ENCODE measurements around the gene GRAMD1B. TPM values are rescaled to one million over a fixed set of nuclear protein-coding genes. Genes with fewer than 3 reads are reported as not detected.
A peak's percentile ranks its signal among the peaks of the same experiment; 100 is the strongest.

The GRAMD1B gene
- total RNA-seq, 4 donors from 2014 or later: 0.08 to 0.64 (median 0.42) TPM

DNA sequence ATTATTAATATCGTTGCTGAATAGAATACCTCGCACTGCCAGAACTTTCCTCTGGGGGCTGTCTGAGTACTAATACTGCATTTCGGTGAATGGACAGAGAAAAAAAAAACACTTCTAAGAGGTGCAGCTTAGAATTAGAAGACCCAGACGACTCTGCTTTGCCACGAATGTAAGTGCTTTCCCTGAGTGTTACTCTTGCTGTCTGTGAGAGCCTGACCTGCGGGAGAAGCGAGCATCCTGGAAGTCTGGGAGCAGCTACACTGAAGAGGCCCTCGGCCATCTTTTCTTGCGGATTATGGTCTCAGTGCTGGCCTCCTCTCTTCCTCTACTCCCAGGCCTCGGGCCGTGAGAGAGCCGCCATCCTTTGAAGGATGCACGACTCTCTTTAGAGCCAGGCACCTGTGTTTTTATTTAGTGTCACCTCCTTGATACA lies 129.5 kb downstream of the GRAMD1B start:
- Histone ChIP-seq H3K9me3 (no peaks in the 10 kb centered on the region), H3K27me3 (no peaks in the 10 kb centered on the region), H3K27ac (peak overlapping the region; percentile 57), H3K4me1 (peaks cover 28% of the 10 kb centered on the region), H3K4me3 (peak overlapping the region; percentile 48), H3K36me3 (no peaks in the 10 kb centered on the region)
- DNase-seq (ENCODE audit: low spot score in 2 of 2): peak in 1 of 2 donors; percentile 43
- WGBS: 21% methylated on average over 13 of the region's 13 CpGs
- TF ChIP-seq POLR2A (IDR thresholded peaks at IDR 0.05) (no peak), EP300 (IDR thresholded peaks at IDR 0.05) (no peak), POLR2AphosphoS5 (IDR thresholded peaks at IDR 0.05) (no peak)
- TF ChIP-seq, protein P1, sequence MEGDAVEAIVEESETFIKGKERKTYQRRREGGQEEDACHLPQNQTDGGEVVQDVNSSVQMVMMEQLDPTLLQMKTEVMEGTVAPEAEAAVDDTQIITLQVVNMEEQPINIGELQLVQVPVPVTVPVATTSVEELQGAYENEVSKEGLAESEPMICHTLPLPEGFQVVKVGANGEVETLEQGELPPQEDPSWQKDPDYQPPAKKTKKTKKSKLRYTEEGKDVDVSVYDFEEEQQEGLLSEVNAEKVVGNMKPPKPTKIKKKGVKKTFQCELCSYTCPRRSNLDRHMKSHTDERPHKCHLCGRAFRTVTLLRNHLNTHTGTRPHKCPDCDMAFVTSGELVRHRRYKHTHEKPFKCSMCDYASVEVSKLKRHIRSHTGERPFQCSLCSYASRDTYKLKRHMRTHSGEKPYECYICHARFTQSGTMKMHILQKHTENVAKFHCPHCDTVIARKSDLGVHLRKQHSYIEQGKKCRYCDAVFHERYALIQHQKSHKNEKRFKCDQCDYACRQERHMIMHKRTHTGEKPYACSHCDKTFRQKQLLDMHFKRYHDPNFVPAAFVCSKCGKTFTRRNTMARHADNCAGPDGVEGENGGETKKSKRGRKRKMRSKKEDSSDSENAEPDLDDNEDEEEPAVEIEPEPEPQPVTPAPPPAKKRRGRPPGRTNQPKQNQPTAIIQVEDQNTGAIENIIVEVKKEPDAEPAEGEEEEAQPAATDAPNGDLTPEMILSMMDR (IDR thresholded peaks at IDR 0.05): no peak

DNA sequence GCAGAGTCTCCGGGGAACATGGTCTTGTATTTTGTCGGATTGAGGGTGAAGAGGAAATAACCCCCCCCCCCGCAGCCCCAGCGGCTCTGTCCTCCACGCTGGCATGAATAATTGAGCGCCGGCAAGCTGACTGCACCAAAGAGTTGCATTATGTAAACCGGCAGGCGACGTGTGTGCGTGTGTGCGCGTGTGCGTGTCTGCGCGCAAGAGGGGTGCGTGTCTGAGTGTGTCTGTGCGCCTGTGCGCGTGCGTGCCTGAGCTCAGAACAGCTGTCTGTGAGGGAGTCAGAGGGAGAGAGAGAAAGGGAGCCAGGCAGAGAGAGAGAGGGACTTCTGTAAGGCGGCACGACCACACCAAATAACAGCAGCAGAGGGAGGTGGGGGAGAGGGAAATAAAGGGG lies 129.9 kb downstream of the GRAMD1B start:
- peak in 1 of 2 donors; percentile 79 for DNase-seq (ENCODE audit: low spot score in 2 of 2)
- H3K4me1 ChIP-seq: peaks cover 28% of the 10 kb centered on the region
- no peak for TF ChIP-seq POLR2AphosphoS5 (IDR thresholded peaks at IDR 0.05)
- TF ChIP-seq, protein P1 (IDR thresholded peaks at IDR 0.05): no peak
- no peak for TF ChIP-seq POLR2A (IDR thresholded peaks at IDR 0.05)
- no peak for TF ChIP-seq EP300 (IDR thresholded peaks at IDR 0.05)
- no peaks in the 10 kb centered on the region for H3K36me3 ChIP-seq
- no peaks in the 10 kb centered on the region for H3K27me3 ChIP-seq
- H3K9me3 ChIP-seq: no peaks in the 10 kb centered on the region
- peak overlapping the region; percentile 48 for H3K4me3 ChIP-seq
- peak overlapping the region; percentile 57 for H3K27ac ChIP-seq
- WGBS: 13% methylated on average over 23 of the region's 23 CpGs

DNA sequence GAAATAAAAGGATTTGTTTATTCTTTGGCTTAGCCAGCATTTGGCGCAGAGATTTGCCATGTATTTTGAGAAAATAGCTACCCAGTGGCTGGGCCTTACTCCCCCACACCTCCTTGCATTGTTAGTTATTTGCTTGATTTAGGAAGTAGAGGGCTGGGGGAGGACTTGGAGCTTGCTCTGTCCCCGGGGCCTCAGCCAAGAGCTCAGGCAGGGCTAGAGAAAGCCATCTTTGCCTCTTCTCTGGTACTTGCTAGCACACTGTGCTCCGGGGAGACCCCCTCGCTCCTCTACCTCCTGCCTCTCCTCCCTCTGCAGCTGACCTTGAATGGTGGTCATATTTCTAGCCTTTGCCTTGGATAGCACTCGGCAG lies 131.3 kb downstream of the GRAMD1B start:
- peak overlapping the region; percentile 69 for H3K27ac ChIP-seq
- WGBS: 88% methylated on average over 5 of the region's 5 CpGs
- H3K9me3 ChIP-seq: no peaks in the 10 kb centered on the region
- DNase-seq (ENCODE audit: low spot score in 2 of 2): no peak
- no peaks in the 10 kb centered on the region for H3K36me3 ChIP-seq
- TF ChIP-seq EP300 (IDR thresholded peaks at IDR 0.05) (no peak), POLR2AphosphoS5 (IDR thresholded peaks at IDR 0.05) (no peak), POLR2A (IDR thresholded peaks at IDR 0.05) (no peak)
- TF ChIP-seq, protein P1 (IDR thresholded peaks at IDR 0.05): no peak
- H3K4me1 ChIP-seq: peaks cover 28% of the 10 kb centered on the region
- no peak overlapping the region for H3K4me3 ChIP-seq
- H3K27me3 ChIP-seq: no peaks in the 10 kb centered on the region

DNA sequence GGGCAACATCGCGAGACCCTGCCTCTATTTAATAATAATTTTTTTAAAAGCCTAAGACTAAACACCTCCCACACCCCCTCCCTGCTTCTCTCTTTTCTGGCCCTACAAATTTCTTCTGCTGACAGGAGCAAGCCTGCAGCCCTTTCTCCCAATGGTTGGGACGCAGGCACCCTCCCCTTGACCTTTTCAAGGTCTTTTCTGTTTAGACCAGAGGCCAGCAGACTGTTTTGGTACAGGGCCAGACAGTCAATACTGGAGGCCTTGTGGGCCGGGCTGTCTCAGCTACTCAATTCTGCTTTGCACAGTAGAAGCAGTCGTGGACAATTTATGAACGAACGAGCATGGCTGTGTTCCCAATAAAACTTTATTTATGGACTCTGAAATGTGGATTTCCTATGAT lies 132.1 kb downstream of the GRAMD1B start:
- TF ChIP-seq POLR2AphosphoS5 (IDR thresholded peaks at IDR 0.05): no peak
- no peak for TF ChIP-seq POLR2A (IDR thresholded peaks at IDR 0.05)
- TF ChIP-seq, protein P1 (IDR thresholded peaks at IDR 0.05): no peak
- no peak for TF ChIP-seq EP300 (IDR thresholded peaks at IDR 0.05)
- WGBS: 82% methylated on average over 7 of the region's 7 CpGs
- Histone ChIP-seq H3K27me3 (no peaks in the 10 kb centered on the region), H3K9me3 (no peaks in the 10 kb centered on the region), H3K4me1 (peaks cover 28% of the 10 kb centered on the region), H3K4me3 (no peak overlapping the region), H3K27ac (peak overlapping the region; percentile 69), H3K36me3 (no peaks in the 10 kb centered on the region)
- peak in 1 of 2 donors; percentile 70 for DNase-seq (ENCODE audit: low spot score in 2 of 2)

DNA sequence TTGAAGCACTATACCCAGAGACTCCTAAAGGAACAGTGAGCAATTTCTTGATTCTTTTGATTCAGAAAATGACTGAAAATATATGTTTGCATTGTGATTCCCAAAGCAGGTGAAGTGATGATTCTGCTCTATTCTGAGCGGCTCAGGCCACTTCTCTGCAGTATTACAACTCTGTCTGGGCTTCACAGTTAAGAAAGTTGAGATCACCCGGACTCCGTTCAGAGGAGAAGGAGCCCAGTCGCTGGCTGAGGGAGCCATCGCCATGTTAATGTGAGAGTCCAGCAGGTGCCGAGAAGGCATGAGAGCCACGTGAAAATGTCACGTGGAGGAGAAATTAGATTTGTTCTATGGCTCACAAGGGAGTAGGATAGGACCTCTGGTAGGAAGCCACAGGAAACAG lies 132.8 kb downstream of the GRAMD1B start:
- TF ChIP-seq EP300 (IDR thresholded peaks at IDR 0.05) (no peak), POLR2A (IDR thresholded peaks at IDR 0.05) (no peak), POLR2AphosphoS5 (IDR thresholded peaks at IDR 0.05) (no peak)
- TF ChIP-seq, protein P1 (IDR thresholded peaks at IDR 0.05): no peak
- no peak overlapping the region for H3K4me3 ChIP-seq
- peak in 1 of 2 donors; percentile 52 for DNase-seq (ENCODE audit: low spot score in 2 of 2)
- 86% methylated on average over 8 of the region's 8 CpGs for WGBS
- peaks cover 28% of the 10 kb centered on the region for H3K4me1 ChIP-seq
- H3K36me3 ChIP-seq: no peaks in the 10 kb centered on the region
- H3K27ac ChIP-seq: no peak overlapping the region
- H3K27me3 ChIP-seq: no peaks in the 10 kb centered on the region
- no peaks in the 10 kb centered on the region for H3K9me3 ChIP-seq

Measured in suprapubic skin (tissue), 4 donors.